Activated CD4-positive, CD25-positive, alpha-beta regulatory T cell treated with anti-CD3 and anti-CD28 coated beads, Interleukin-2, amount 50 U/mL, for 16 hours (primary cell): ENCODE results near the gene DGLUCY.
"Not testable (repeated sequence)": the region's sequence is repeated elsewhere in the genome, so short reads cannot be mapped to it uniquely, and the experiment has no call there.

Source experiments
- DNase-seq: peaks from one replicate; pipeline ENCODE4 v3.0.0-alpha.2; 2020; ENCODE audit warnings: low read depth, low spot score

DGLUCY gene

GRCh38 chr14:91257328-91258010 lies 143.6 kb downstream of the DGLUCY start:
- no peak for DNase-seq

DNA sequence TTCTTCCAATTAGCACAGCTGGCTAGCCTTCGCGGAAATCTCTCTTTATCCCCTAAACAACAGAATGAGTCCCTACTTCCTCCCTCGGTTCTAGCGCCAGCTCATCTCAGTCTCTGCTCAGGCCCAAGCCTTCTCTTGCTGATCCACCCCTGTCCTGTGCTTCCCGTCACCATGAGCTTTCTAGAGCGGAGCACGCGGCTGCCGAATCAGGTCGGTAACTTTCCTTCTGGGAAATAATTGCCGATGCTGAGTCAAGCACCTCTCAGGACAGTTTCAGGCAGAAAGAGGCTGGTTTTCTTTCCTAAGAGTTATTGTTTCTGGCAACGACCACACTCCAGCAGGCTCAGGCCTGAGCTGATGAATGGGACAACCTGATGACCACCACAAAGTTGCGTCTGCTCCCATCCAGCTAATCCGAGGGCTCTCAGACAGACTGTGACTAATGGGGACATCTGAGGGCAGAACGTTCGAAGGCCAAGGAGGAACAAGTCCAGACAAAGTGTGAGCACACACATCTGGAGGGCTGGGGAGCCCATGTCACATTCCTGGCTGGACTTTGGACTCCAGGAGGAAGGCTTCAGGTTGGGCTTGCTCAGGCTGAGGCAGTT lies 144.2 kb downstream of the DGLUCY start:
- no peak for DNase-seq

DNA sequence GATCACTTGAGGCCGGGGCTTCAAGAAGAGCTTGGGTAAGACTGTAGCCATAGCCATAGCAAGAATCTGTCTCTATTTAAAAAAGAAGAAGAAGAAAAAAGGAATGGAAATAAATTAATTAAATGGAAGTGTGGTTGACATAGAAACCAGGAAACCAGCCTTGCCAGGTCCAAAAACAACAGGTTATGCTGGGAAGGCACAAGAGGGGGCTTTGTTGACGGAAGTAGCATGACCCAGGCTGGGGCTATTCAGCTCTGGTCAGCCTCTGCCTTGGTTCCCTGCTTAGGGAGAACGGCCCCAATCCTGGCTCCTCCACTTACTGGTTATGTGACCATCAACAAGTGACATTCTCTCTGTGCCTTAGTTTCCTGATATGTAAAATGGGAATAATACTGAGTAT lies 145.0 kb downstream of the DGLUCY start:
- DNase-seq = no peak

DNA sequence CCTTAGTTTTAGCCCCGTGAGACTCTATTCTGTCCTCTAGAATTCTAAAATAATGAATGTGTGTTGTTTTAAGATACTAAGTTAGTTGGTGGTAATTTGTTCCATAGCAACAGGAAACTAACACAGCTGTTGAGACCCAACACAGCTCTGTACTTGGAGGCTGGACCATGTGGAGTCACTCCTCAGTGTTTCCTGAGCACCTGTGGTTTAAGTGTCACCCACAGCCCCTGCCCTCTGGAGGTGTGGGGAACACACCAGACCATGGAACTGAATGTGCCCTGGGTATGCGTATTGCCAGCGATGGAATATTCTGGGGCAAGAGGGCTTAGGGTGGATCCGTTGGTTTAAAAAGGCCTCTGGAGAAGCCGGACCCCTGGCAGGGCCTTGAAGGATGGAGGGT lies 147.2 kb downstream of the DGLUCY start:
- no peak for DNase-seq

DNA sequence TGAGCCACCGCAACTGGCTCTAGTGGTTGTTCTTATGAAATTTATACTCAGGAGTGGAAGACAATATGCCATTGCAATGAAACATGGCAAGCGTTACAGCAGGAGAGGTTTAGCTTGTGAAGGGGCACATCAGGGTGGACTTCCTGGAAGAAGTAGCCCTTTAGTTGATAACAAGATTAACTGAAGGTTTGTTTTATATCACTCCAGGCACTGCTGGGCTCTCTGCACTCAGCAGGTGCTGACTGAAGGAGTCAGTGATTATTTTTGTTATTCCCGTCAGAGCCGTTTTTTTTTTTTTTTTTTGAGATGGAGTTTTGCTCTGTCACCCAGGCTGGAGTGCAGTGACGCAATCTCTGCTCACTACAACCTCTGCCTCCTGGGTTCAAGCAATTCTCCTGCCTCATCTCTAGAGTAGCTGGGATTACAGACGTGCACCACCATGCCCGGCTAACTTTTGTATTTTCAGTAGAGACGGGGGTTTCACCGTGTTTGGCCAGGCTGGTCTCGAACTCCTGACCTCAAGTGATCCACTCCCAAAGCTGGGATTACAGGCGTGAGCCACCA lies 148.2 kb downstream of the DGLUCY start:
- no peak for DNase-seq

DNA sequence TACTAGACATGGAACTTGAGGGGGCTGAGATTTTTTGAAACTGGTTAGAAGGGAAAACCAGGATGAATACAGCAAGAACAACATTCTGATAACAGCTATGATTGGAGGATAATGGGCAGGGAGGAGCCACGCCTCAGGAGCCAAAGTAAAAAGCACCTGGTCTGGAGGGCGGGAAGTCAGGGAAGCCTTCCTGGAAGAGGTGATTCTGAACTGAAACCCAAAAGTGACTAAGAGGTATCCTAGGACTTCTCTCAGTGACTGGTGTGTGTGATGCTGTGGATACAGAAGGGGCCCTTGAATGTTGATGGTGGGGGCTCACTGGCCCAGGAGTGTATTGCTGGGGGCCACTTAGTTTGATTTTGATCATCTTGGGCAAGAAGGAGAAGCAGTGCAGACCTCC lies 149.5 kb downstream of the DGLUCY start:
- no peak for DNase-seq

- no peak for DNase-seq
Observed at GRCh38 chr14:91264151-91265150, 150.6 kb downstream of the DGLUCY start.

- no peak for DNase-seq
Observed at GRCh38 chr14:91265404-91265803, 151.5 kb downstream of the DGLUCY start.

GRCh38 chr14:91266276-91266675 lies 152.4 kb downstream of the DGLUCY start:
- not testable (repeated sequence) for DNase-seq

GRCh38 chr14:91267965-91268437 lies 154.1 kb downstream of the DGLUCY start:
- no peak for DNase-seq

GRCh38 chr14:91269076-91269991 lies 155.5 kb downstream of the DGLUCY start:
- DNase-seq = no peak

GRCh38 chr14:91270188-91270587 lies 156.3 kb downstream of the DGLUCY start:
- DNase-seq = no peak

DNA sequence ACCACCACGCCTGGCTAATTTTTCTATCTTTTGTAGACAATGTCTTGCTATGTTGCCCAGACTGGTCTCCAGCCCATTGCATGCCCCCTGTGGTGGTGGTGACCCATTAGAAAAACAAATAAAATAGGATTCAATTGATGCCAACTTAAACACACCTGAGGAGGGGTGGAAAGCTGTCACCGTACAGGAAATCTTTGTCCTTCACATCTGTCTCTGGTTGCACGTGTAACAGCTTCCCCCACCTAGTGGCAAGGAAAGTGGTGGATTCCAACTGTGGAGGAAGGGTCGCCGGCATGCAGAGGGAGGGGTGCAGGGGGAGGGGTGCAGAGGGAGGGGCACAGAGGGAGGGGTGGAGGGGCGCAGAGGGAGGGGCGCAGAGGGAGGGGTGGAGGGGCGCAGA lies 156.7 kb downstream of the DGLUCY start:
- DNase-seq = no peak

DNA sequence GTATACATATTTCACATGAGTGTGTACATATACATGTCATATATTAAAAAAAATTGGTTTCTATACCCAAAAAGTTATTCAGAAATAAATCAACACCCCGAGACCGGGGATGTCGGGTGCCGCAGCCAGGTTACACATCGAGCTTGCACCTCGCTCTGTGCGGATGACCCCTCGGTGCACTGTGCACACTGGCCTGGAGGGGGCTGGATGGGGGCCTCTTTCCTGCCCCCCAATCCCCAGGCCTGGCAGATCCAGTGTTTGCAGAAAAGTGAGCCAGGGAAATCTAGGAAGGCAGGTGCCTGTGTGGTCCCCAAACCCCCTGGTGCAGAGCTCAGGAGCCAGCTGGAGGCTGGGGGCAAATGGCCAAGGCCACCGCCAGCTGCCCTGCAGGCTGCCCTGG lies 157.8 kb downstream of the DGLUCY start:
- no peak for DNase-seq

GRCh38 chr14:91272341-91273272 lies 158.7 kb downstream of the DGLUCY start:
- DNase-seq = no peak

DNA sequence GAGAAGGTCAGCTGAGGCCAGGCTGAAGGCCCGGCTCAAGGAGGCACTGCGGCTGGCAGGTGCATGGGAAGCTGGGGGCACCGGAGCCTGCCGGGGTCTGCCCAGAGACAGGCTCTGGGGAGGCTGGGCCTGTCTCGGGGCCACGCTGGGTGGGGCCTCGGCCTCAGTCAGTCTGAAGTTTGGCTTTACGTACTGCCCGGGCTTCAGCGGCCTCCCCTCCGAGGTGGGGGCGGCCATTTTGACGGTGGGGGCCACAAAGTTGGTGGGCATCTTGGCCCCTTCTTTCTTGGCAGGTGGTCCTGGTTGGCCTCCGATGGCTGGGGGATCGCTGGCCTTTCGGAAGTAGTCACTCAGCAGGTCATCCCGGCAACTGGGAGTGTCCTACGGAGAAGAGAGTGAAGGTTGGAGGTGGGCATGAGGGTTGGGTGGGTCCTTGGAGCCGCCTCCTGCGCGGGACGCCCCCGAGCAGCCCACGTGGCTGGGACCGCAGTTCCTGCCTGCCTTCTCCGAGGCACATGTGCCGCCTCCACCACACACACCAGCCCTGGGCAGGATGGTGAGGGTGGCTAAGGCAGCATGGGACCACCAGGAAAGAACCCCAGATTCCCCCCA lies 159.5 kb downstream of the DGLUCY start:
- no peak for DNase-seq

DNA sequence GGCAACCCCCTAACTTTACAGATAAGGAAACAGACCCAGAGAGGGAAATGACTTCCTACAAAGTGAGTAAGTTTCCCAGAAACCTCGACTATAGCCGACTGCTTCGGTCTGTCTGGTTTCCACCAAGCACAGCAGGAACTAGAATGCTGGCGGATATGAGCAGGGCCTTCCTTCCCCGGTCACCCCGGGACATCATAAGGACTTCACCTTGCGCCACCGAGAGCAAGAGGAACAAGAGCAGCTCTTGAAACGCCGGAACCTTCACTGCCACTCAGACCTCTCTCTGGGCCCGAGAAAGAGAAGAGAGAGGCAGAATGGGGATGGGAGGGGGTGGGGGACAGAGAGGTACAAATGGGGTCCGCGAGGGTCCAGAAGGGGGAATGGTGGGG lies 160.0 kb downstream of the DGLUCY start:
- DNase-seq = no peak

GRCh38 chr14:91274796-91275195 lies 160.9 kb downstream of the DGLUCY start:
- no peak for DNase-seq
